H9 (cell line): Measurements from ENCODE around the gene HMGCL. TPM values are rescaled to one million over a fixed set of nuclear protein-coding genes. Genes with fewer than 3 reads are reported as not detected.

Source experiments
- DNase-seq: peaks from one replicate; pipeline ENCODE4 v3.0.0-alpha.2; 2017
- H2AFZ ChIP-seq: one replicate; pipeline ENCODE4 v1.6.1; 2013; ENCODE audit warnings: mild to moderate bottlenecking, low read length, control low read depth, moderate library complexity
- H2AK5ac ChIP-seq: 2 replicates; pipeline ENCODE4 v1.6.1; 2013; ENCODE audit warnings: low read length, control low read depth, mixed read lengths; ENCODE audit not compliant: insufficient read length
- H2BK120ac ChIP-seq: one replicate; pipeline ENCODE4 v1.6.1; 2013; ENCODE audit warnings: low read depth, mild to moderate bottlenecking, low read length, control low read depth, inconsistent platforms; ENCODE audit not compliant: poor library complexity, severe bottlenecking
- H2BK12ac ChIP-seq: 2 replicates; pipeline ENCODE4 v1.6.1; 2013; ENCODE audit warnings: low read length, control low read depth, mixed read lengths, low read depth; ENCODE audit not compliant: insufficient read length
- H2BK15ac ChIP-seq: 2 replicates; pipeline ENCODE4 v1.6.1; 2013; ENCODE audit warnings: low read depth, low read length, control low read depth
- H2BK20ac ChIP-seq: one replicate; pipeline ENCODE4 v1.6.1; 2013; ENCODE audit warnings: low read depth, mild to moderate bottlenecking, low read length, control low read depth, inconsistent platforms; ENCODE audit not compliant: poor library complexity, severe bottlenecking
- H2BK5ac ChIP-seq: 2 replicates; pipeline ENCODE4 v1.6.1; 2013; ENCODE audit warnings: low read length, control low read depth, mixed read lengths; ENCODE audit not compliant: insufficient read length
- H3K14ac ChIP-seq: 2 replicates; pipeline ENCODE4 v1.6.1; 2013; ENCODE audit warnings: low read length, control low read depth; ENCODE audit not compliant: insufficient read depth
- H3K18ac ChIP-seq: 2 replicates; pipeline ENCODE4 v1.6.1; 2013; ENCODE audit warnings: low read depth, mild to moderate bottlenecking, mixed read lengths, low read length, control low read depth; ENCODE audit not compliant: insufficient read length
- H3K23ac ChIP-seq: 2 replicates; pipeline ENCODE4 v1.6.1; 2013; ENCODE audit warnings: low read length, control low read depth, mixed read lengths, low read depth; ENCODE audit not compliant: insufficient read length
- H3K23me2 ChIP-seq: 2 replicates; pipeline ENCODE4 v1.6.1; 2013; ENCODE audit warnings: low read depth, mild to moderate bottlenecking, mixed read lengths, low read length, control low read depth; ENCODE audit not compliant: insufficient read length, poor library complexity, severe bottlenecking
- H3K27ac ChIP-seq: 2 replicates; pipeline ENCODE4 v1.5.1; 2013; ENCODE audit warnings: low read length, control low read depth, mixed read lengths, low read depth; ENCODE audit not compliant: insufficient read length
- H3K27me3 ChIP-seq: 2 replicates; pipeline ENCODE4 v1.6.1; 2013; ENCODE audit warnings: low read length, control low read depth, inconsistent platforms; ENCODE audit not compliant: insufficient read depth
- H3K4ac ChIP-seq: 2 replicates; pipeline ENCODE4 v1.6.1; 2013; ENCODE audit warnings: low read depth, mild to moderate bottlenecking, control low read depth, inconsistent platforms, low read length, moderate library complexity
- H3K4me1 ChIP-seq: 2 replicates; pipeline ENCODE4 v1.6.1; 2013; ENCODE audit warnings: low read length, control low read depth, inconsistent platforms; ENCODE audit not compliant: insufficient read depth
- H3K4me2 ChIP-seq: 2 replicates; pipeline ENCODE4 v1.6.1; 2013; ENCODE audit warnings: low read length, control low read depth, mixed read lengths; ENCODE audit not compliant: insufficient read length, insufficient read depth
- H3K56ac ChIP-seq: 2 replicates; pipeline ENCODE4 v1.6.1; 2013; ENCODE audit warnings: low read depth, mild to moderate bottlenecking, mixed read lengths, low read length, control low read depth; ENCODE audit not compliant: insufficient read length
- H3K79me1 ChIP-seq: 2 replicates; pipeline ENCODE4 v1.6.1; 2013; ENCODE audit warnings: low read depth, mild to moderate bottlenecking, moderate library complexity, low read length, control low read depth, inconsistent platforms; ENCODE audit not compliant: insufficient read depth, poor library complexity, severe bottlenecking
- H3K79me2 ChIP-seq: 2 replicates; pipeline ENCODE4 v1.6.1; 2013; ENCODE audit warnings: low read length, control low read depth, inconsistent platforms; ENCODE audit not compliant: insufficient read depth
- H3K9ac ChIP-seq: 2 replicates; pipeline ENCODE4 v1.6.1; 2013; ENCODE audit warnings: low read length, control low read depth, mixed read lengths; ENCODE audit not compliant: insufficient read length; ENCODE audit errors: extremely low read depth
- H3K9me3 ChIP-seq: one replicate; pipeline ENCODE4 v1.6.1; 2013; ENCODE audit warnings: low read depth, low read length, inconsistent platforms; ENCODE audit not compliant: control insufficient read depth
- H3T11ph ChIP-seq: one replicate; pipeline ENCODE4 v1.6.1; 2013; ENCODE audit warnings: mild to moderate bottlenecking, low read length, control low read depth, inconsistent platforms
- H4K20me1 ChIP-seq: one replicate; pipeline ENCODE4 v1.6.1; 2013; ENCODE audit not compliant: control insufficient read depth, insufficient read length, insufficient read depth
- H4K5ac ChIP-seq: 2 replicates; pipeline ENCODE4 v1.6.1; 2013; ENCODE audit warnings: low read depth, mild to moderate bottlenecking, mixed read lengths, low read length, control low read depth; ENCODE audit not compliant: insufficient read length
- H4K8ac ChIP-seq: replicated peaks from 2 replicates; pipeline ENCODE4 v1.6.1; 2013; ENCODE audit warnings: low read length, control low read depth, mixed read lengths, low read depth; ENCODE audit not compliant: insufficient read length
- H4K91ac ChIP-seq: 2 replicates; pipeline ENCODE4 v1.6.1; 2013; ENCODE audit warnings: low read depth, mild to moderate bottlenecking, moderate library complexity, mixed read lengths, low read length, control low read depth; ENCODE audit not compliant: insufficient read length
- H3K27ac Mint-ChIP-seq, 3 experiments: 2 replicates in 2 of 3; 3 replicates in 1 of 3; pipeline ENCODE4 v1.8.0; 2020 to 2021; ENCODE audit warnings: mixed read lengths in 3 of 3, mild to moderate bottlenecking in 1 of 3, moderate library complexity in 1 of 3
- H3K27me3 Mint-ChIP-seq: 2 replicates; pipeline ENCODE4 v1.8.0; 2021; ENCODE audit warnings: low read depth, mild to moderate bottlenecking, moderate library complexity, mixed read lengths
- H3K36me3 Mint-ChIP-seq, 3 experiments: 2 replicates in 2 of 3; 3 replicates in 1 of 3; pipeline ENCODE4 v1.8.0; 2020 to 2021; ENCODE audit warnings: low read depth in 3 of 3, mixed read lengths in 3 of 3; ENCODE audit not compliant: insufficient read depth in 1 of 3
- H3K4me1 Mint-ChIP-seq, 2 experiments: 2 replicates each; pipeline ENCODE4 v1.8.0; 2020; ENCODE audit warnings: mixed read lengths in 2 of 2
- H3K4me3 Mint-ChIP-seq, 2 experiments: 2 replicates in 1 of 2; 3 replicates in 1 of 2; pipeline ENCODE4 v1.8.0; 2020 to 2021; ENCODE audit warnings: mild to moderate bottlenecking in 2 of 2, mixed read lengths in 2 of 2, moderate library complexity in 1 of 2
- H3K9me3 Mint-ChIP-seq, 2 experiments: 2 replicates in 1 of 2; 3 replicates in 1 of 2; pipeline ENCODE4 v1.8.0; 2020; ENCODE audit warnings: mild to moderate bottlenecking in 2 of 2, mixed read lengths in 2 of 2, moderate library complexity in 1 of 2
- WGBS: extraction: QIAGEN DNeasy Blood & Tissue Kit; methylation state at CpG from one replicate; pipeline ENCODE4 v1.1.7; 2013; ENCODE audit warnings: missing lambda C conversion rate, low lambda C conversion rate, mixed read lengths; ENCODE audit not compliant: insufficient read length; ENCODE audit errors: extremely low coverage; 5-methylcytosine and 5-hydroxymethylcytosine counted together
- total RNA-seq: library from RNA; stranded (reverse); gene quantifications from 2 replicates; pipeline ENCODE4 v1.2.1, GENCODE V29; 2021
- TF ChIP-seq, protein P1 (sequence below): fragments of 200-600 bp; sonication (generic); conservative IDR thresholded peaks from 3 replicates; pipeline ENCODE4 v1.8.0; 2021; ENCODE audit warnings: antibody characterized with exemption, mild to moderate bottlenecking

The HMGCL gene
- total RNA-seq, 1 experiment from 2014 or later: 15.9 TPM

DNA sequence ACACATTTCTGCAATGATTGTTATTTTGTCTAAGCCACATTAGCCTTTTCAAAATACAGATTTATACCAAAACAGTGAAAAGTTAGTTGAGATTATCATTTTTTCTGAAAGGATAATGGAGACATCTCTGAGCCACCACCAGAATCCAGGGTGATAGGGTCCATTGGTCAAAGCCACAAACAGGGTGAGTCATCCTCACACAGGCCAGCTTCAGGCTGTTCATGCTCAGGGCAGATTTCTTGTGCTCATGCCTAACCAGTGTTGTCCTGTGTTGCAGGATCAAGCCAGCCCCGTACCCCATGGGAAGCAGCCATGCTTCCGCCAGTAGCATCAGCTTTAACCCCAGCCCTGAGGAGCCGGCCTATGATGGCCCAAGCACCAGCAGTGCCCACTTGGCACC, 68.6 kb downstream of the HMGCL start:
- no peak overlapping the region for H3K4ac ChIP-seq
- H2BK12ac ChIP-seq: no peak overlapping the region
- H3K27ac ChIP-seq: no peak overlapping the region
- H3K79me1 ChIP-seq: no peaks in the 10 kb centered on the region
- no peak overlapping the region for H2AFZ ChIP-seq
- H2AK5ac ChIP-seq: no peak overlapping the region
- H4K5ac ChIP-seq: no peak overlapping the region
- H3K14ac ChIP-seq: no peak overlapping the region
- H3K9ac ChIP-seq: no peak overlapping the region
- H4K20me1 ChIP-seq: peaks cover 2% of the 10 kb centered on the region
- H3K4me2 ChIP-seq: no peak overlapping the region
- H3K27me3 Mint-ChIP-seq: no peaks in the 10 kb centered on the region
- no peak overlapping the region for H3K56ac ChIP-seq
- DNase-seq: no peak
- H3K36me3 Mint-ChIP-seq: peaks cover 57 to 97% (median 93%) of the 10 kb centered on the region in 3 experiments; a peak in 6 of 7 replicates
- H3K9me3 ChIP-seq: no peaks in the 10 kb centered on the region
- no peaks in the 10 kb centered on the region for H3K27me3 ChIP-seq
- no peak overlapping the region for H2BK15ac ChIP-seq
- no peaks in the 10 kb centered on the region for H3K23me2 ChIP-seq
- no peak overlapping the region for H3K27ac Mint-ChIP-seq
- no peak overlapping the region for H2BK120ac ChIP-seq
- no peaks in the 10 kb centered on the region for H3K4me1 ChIP-seq
- H3K9me3 Mint-ChIP-seq: no peaks in the 10 kb centered on the region
- H2BK5ac ChIP-seq: no peak overlapping the region
- no peak overlapping the region for H3K18ac ChIP-seq
- H4K91ac ChIP-seq: no peak overlapping the region
- no peak overlapping the region for H2BK20ac ChIP-seq
- no peaks in the 10 kb centered on the region for H3K79me2 ChIP-seq
- no peak overlapping the region for H3K23ac ChIP-seq
- H3T11ph ChIP-seq: no peak overlapping the region
- TF ChIP-seq, protein P1, sequence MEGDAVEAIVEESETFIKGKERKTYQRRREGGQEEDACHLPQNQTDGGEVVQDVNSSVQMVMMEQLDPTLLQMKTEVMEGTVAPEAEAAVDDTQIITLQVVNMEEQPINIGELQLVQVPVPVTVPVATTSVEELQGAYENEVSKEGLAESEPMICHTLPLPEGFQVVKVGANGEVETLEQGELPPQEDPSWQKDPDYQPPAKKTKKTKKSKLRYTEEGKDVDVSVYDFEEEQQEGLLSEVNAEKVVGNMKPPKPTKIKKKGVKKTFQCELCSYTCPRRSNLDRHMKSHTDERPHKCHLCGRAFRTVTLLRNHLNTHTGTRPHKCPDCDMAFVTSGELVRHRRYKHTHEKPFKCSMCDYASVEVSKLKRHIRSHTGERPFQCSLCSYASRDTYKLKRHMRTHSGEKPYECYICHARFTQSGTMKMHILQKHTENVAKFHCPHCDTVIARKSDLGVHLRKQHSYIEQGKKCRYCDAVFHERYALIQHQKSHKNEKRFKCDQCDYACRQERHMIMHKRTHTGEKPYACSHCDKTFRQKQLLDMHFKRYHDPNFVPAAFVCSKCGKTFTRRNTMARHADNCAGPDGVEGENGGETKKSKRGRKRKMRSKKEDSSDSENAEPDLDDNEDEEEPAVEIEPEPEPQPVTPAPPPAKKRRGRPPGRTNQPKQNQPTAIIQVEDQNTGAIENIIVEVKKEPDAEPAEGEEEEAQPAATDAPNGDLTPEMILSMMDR: no peak
- H3K4me1 Mint-ChIP-seq: no peaks in the 10 kb centered on the region
- no CpG with 5 or more reads among the region's 3 CpGs for WGBS
- H4K8ac ChIP-seq: no peak overlapping the region
- H3K4me3 Mint-ChIP-seq: no peak overlapping the region
